Ovary (tissue), 3 donors: ENCODE measurements around the gene PLOD1.

Experiments used
- EP300 ChIP-seq: sonication (generic); formaldehyde crosslinking; IDR thresholded peaks from one replicate; pipeline ENCODE4 v1.6.1; 2017; ENCODE audit warnings: antibody characterized with exemption
- TF ChIP-seq, protein P1 (sequence below), 3 donors: fragments of 450-650 bp in 2 of 3; fragments of 200-600 bp in 1 of 3; IDR thresholded peaks; one replicate each; pipeline versions ENCODE4 v1.5.1 to v1.8.0; 2016 to 2022; ENCODE audit warnings: antibody characterized with exemption in 3 of 3, mild to moderate bottlenecking in 1 of 3
- donor health status: DM: no; HTN: no; CAD: no.

DNA sequence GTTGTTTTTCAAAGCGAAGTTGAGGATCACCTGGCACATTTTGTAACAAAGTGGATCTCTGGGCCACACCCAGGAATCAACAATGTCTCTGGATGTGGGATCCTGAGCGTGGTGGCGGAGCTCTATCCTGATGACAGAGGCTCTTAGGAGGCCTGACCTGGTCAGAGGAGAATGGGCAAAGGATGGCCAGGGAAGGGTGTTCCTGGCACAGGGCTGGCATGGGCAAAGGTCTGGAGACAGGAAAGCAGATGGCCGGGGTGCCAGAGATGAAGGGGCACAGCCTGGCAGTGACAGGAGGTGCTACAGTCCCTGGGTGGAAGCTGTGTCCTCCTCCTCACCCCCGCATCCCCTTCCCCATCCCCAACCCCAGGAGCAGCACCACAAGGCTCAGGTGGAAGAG is 25.8 kb downstream of the PLOD1 start:
- TF ChIP-seq, protein P1, sequence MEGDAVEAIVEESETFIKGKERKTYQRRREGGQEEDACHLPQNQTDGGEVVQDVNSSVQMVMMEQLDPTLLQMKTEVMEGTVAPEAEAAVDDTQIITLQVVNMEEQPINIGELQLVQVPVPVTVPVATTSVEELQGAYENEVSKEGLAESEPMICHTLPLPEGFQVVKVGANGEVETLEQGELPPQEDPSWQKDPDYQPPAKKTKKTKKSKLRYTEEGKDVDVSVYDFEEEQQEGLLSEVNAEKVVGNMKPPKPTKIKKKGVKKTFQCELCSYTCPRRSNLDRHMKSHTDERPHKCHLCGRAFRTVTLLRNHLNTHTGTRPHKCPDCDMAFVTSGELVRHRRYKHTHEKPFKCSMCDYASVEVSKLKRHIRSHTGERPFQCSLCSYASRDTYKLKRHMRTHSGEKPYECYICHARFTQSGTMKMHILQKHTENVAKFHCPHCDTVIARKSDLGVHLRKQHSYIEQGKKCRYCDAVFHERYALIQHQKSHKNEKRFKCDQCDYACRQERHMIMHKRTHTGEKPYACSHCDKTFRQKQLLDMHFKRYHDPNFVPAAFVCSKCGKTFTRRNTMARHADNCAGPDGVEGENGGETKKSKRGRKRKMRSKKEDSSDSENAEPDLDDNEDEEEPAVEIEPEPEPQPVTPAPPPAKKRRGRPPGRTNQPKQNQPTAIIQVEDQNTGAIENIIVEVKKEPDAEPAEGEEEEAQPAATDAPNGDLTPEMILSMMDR (IDR thresholded peaks at IDR 0.05): no peak
- TF ChIP-seq EP300: no peak
